K562 (cell line): ENCODE data around the gene RPL36AL. TPM values are rescaled to one million over a fixed set of nuclear protein-coding genes. Genes with fewer than 3 reads are reported as not detected.

Experiments
- ATF2 ChIP-seq: sonication (generic); formaldehyde crosslinking; IDR thresholded peaks from 2 replicates; pipeline ENCODE4 v1.8.1; 2022; ENCODE audit warnings: missing genetic modification reagents
- BRF1 ChIP-seq: IDR thresholded peaks from 3 replicates; pipeline ENCODE4 v1.6.1; 2011; ENCODE audit warnings: borderline replicate concordance, mild to moderate bottlenecking; ENCODE audit not compliant: insufficient read length; ENCODE audit errors: extremely low read depth
- CBX3 ChIP-seq, 2 experiments: IDR thresholded peaks; 1 replicate in 1 of 2; 2 replicates in 1 of 2; pipeline ENCODE4 v1.6.1; 2012; ENCODE audit warnings: inconsistent platforms in 2 of 2, low read length in 2 of 2, borderline replicate concordance in 1 of 2, control low read depth in 1 of 2
- GABPA ChIP-seq: fragments of 200-800 bp; sonication (Bioruptor generic); conservative IDR thresholded peaks from 2 replicates; pipeline ENCODE4 v1.6.1; 2016; ENCODE audit warnings: low read depth, missing genetic modification characterization, missing compliant biosample characterization
- HNRNPH1 ChIP-seq: fragments of 200-400 bp; formaldehyde crosslinking; optimal IDR thresholded peaks from 2 replicates; pipeline ENCODE3; 2017; ENCODE audit warnings: low read depth, mild to moderate bottlenecking, low read length, moderate library complexity
- POLR2A ChIP-seq: fragments of 450-650 bp; conservative IDR thresholded peaks from 2 replicates; pipeline ENCODE4 v1.6.1; 2016
- SIN3B ChIP-seq: fragments of 450-650 bp; IDR thresholded peaks from 2 replicates; pipeline ENCODE4 v1.6.1; 2017; ENCODE audit warnings: low read depth, mild to moderate bottlenecking, moderate library complexity
- SIX5 ChIP-seq, 2 experiments: IDR thresholded peaks; 2 replicates each; pipeline ENCODE4 v1.6.1; 2011; ENCODE audit warnings: low read length in 2 of 2, borderline replicate concordance in 1 of 2, low read depth in 1 of 2, mild to moderate bottlenecking in 1 of 2, moderate library complexity in 1 of 2; ENCODE audit not compliant: insufficient read depth in 1 of 2
- TBP ChIP-seq: optimal IDR thresholded peaks from 2 replicates; pipeline ENCODE3; 2011; ENCODE audit warnings: low read depth, low read length, improper control_type of control experiment
- ZKSCAN1 ChIP-seq: fragments of 150-350 bp; IDR thresholded peaks from 2 replicates; pipeline ENCODE4 v1.6.1; 2016; ENCODE audit warnings: low read depth, low read length
- ZNF239 ChIP-seq: fragments of 250-450 bp; sonication (Bioruptor Pico); IDR thresholded peaks from 2 replicates; pipeline ENCODE4 v1.4.0; 2020; ENCODE audit warnings: mild to moderate bottlenecking
- ZNF707 ChIP-seq: fragments of 250-450 bp; sonication (Bioruptor Pico); conservative IDR thresholded peaks from 2 replicates; pipeline ENCODE4 v1.8.0; 2022; ENCODE audit warnings: inconsistent platforms, mild to moderate bottlenecking, moderate library complexity
- ZNF77 ChIP-seq: fragments of 250-450 bp; sonication (Bioruptor Pico); IDR thresholded peaks from 2 replicates; pipeline ENCODE4 v1.5.0; 2020
- polyA plus RNA-seq, 8 experiments: library from polyadenylated mRNA; depleted of rRNA in 4 of 8; stranded (reverse) in 5 of 8; unstranded in 3 of 8; fragments of >200 nt; fragmentation: Nextera tagmentation in 2 of 8; fragmentation: Illumina TruSeq in 1 of 8; extraction: Ambion mirVana in 2 of 8; extraction: Trizol in 1 of 8; gene quantifications; 2 replicates each; pipeline versions ENCODE4 v1.2.1 to v1.2.3, GENCODE V29; 2011 to 2014; ENCODE audit warnings: inconsistent platforms in 1 of 8, missing spikeins in 1 of 8
- total RNA-seq, 7 experiments: library from RNA; depleted of rRNA in 6 of 7; stranded (reverse); fragments of >200 nt in 6 of 7; fragmentation: Illumina TruSeq in 2 of 7; extraction: Trizol in 2 of 7; gene quantifications; 2 replicates each; pipeline versions ENCODE4 v1.2.1 to v1.2.3, GENCODE V29; 2011 to 2021; ENCODE audit warnings: low replicate concordance in 1 of 7
- TF ChIP-seq, protein P1 (sequence below): fragments of 450-650 bp; IDR thresholded peaks from 2 replicates; pipeline ENCODE4 v1.6.1; 2014; ENCODE audit warnings: low read depth, mild to moderate bottlenecking, moderate library complexity, borderline replicate concordance
- TF ChIP-seq, protein P2 (sequence below): fragments of 250-450 bp; sonication (Bioruptor Pico); IDR thresholded peaks from 2 replicates; pipeline ENCODE4 v1.5.0; 2020; ENCODE audit warnings: mild to moderate bottlenecking
- TF ChIP-seq, protein P3 (sequence below): sonication (generic); formaldehyde crosslinking; IDR thresholded peaks from 2 replicates; pipeline ENCODE4 v1.8.1; 2023; ENCODE audit warnings: mild to moderate bottlenecking, missing genetic modification reagents
- TF ChIP-seq, protein P4 (sequence below): IDR thresholded peaks from 3 replicates; pipeline ENCODE4 v1.6.1; 2011; ENCODE audit warnings: borderline replicate concordance, mild to moderate bottlenecking, moderate library complexity; ENCODE audit not compliant: insufficient read length; ENCODE audit errors: extremely low read depth

Gene RPL36AL
- total and polyA plus RNA-seq, 9 of the 15 experiments (the other 6 are each of a cell fraction or from before 2014, with no cell fraction given): 146 to 674 (median 360) TPM

GRCh38 chr14:49620182-49621113, at the start of gene RPL36AL, which contains the start of gene MGAT2 (continued):
- no peak for TF ChIP-seq CBX3 (IDR thresholded peaks at IDR 0.05; ENCODE audit: borderline replicate concordance in 1 of 2, low read length in 2 of 2)
- TF ChIP-seq, protein P1, sequence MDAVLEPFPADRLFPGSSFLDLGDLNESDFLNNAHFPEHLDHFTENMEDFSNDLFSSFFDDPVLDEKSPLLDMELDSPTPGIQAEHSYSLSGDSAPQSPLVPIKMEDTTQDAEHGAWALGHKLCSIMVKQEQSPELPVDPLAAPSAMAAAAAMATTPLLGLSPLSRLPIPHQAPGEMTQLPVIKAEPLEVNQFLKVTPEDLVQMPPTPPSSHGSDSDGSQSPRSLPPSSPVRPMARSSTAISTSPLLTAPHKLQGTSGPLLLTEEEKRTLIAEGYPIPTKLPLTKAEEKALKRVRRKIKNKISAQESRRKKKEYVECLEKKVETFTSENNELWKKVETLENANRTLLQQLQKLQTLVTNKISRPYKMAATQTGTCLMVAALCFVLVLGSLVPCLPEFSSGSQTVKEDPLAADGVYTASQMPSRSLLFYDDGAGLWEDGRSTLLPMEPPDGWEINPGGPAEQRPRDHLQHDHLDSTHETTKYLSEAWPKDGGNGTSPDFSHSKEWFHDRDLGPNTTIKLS: peak; percentile 75; the same call in 1 of the 2 replicates
- no peak for TF ChIP-seq ZNF239 (CRISPR knock-in tag)
- TF ChIP-seq, protein P2, sequence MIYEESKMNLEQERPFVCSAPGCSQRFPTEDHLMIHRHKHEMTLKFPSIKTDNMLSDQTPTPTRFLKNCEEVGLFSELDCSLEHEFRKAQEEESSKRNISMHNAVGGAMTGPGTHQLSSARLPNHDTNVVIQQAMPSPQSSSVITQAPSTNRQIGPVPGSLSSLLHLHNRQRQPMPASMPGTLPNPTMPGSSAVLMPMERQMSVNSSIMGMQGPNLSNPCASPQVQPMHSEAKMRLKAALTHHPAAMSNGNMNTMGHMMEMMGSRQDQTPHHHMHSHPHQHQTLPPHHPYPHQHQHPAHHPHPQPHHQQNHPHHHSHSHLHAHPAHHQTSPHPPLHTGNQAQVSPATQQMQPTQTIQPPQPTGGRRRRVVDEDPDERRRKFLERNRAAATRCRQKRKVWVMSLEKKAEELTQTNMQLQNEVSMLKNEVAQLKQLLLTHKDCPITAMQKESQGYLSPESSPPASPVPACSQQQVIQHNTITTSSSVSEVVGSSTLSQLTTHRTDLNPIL (CRISPR knock-in tag): no peak
- TF ChIP-seq ZNF707 (CRISPR knock-in tag): no peak
- TF ChIP-seq HNRNPH1: no peak
- peak; percentile 93 for TF ChIP-seq GABPA (tag)
- no peak for TF ChIP-seq ATF2 (CRISPR knock-in tag)
- peak; percentile 92 for TF ChIP-seq TBP
- TF ChIP-seq, protein P3, sequence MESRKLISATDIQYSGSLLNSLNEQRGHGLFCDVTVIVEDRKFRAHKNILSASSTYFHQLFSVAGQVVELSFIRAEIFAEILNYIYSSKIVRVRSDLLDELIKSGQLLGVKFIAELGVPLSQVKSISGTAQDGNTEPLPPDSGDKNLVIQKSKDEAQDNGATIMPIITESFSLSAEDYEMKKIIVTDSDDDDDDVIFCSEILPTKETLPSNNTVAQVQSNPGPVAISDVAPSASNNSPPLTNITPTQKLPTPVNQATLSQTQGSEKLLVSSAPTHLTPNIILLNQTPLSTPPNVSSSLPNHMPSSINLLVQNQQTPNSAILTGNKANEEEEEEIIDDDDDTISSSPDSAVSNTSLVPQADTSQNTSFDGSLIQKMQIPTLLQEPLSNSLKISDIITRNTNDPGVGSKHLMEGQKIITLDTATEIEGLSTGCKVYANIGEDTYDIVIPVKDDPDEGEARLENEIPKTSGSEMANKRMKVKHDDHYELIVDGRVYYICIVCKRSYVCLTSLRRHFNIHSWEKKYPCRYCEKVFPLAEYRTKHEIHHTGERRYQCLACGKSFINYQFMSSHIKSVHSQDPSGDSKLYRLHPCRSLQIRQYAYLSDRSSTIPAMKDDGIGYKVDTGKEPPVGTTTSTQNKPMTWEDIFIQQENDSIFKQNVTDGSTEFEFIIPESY: peak; percentile 31; the same call in 1 of the 2 replicates
- peak; percentile 96 for TF ChIP-seq POLR2A
- TF ChIP-seq BRF1: no peak
- TF ChIP-seq SIN3B: no peak
- TF ChIP-seq, protein P4, sequence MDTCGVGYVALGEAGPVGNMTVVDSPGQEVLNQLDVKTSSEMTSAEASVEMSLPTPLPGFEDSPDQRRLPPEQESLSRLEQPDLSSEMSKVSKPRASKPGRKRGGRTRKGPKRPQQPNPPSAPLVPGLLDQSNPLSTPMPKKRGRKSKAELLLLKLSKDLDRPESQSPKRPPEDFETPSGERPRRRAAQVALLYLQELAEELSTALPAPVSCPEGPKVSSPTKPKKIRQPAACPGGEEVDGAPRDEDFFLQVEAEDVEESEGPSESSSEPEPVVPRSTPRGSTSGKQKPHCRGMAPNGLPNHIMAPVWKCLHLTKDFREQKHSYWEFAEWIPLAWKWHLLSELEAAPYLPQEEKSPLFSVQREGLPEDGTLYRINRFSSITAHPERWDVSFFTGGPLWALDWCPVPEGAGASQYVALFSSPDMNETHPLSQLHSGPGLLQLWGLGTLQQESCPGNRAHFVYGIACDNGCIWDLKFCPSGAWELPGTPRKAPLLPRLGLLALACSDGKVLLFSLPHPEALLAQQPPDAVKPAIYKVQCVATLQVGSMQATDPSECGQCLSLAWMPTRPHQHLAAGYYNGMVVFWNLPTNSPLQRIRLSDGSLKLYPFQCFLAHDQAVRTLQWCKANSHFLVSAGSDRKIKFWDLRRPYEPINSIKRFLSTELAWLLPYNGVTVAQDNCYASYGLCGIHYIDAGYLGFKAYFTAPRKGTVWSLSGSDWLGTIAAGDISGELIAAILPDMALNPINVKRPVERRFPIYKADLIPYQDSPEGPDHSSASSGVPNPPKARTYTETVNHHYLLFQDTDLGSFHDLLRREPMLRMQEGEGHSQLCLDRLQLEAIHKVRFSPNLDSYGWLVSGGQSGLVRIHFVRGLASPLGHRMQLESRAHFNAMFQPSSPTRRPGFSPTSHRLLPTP: no peak
- TF ChIP-seq SIX5 (IDR thresholded peaks at IDR 0.05; ENCODE audit: borderline replicate concordance in 1 of 2, insufficient read depth in 1 of 2, low read depth in 1 of 2, low read length in 2 of 2): no peak
- TF ChIP-seq ZNF77: no peak
- TF ChIP-seq ZKSCAN1: no peak
